Measurements from ENCODE around the gene ABCA10.

Gene ABCA10

GRCh38 chr17:69239611-69240600, 11.3 kb upstream of the ABCA10 start:
- no peak for TF ChIP-seq CTCF (IDR thresholded peaks at IDR 0.05; ENCODE audit: control insufficient read depth, insufficient read depth, low read depth, low read length, missing control alignments)
- no peak overlapping the region for H3K4me3 ChIP-seq (ENCODE audit: control insufficient read depth, low read depth, low read length)
- no peak for DNase-seq (ENCODE audit: low read depth)

- DNase-seq (ENCODE audit: low read depth): no peak
- no peak overlapping the region for H3K4me3 ChIP-seq (ENCODE audit: control insufficient read depth, low read depth, low read length)
- TF ChIP-seq CTCF (IDR thresholded peaks at IDR 0.05; ENCODE audit: control insufficient read depth, insufficient read depth, low read depth, low read length, missing control alignments): no peak
Measured at GRCh38 chr17:69236946-69237345, 8.3 kb upstream of the ABCA10 start.

DNA sequence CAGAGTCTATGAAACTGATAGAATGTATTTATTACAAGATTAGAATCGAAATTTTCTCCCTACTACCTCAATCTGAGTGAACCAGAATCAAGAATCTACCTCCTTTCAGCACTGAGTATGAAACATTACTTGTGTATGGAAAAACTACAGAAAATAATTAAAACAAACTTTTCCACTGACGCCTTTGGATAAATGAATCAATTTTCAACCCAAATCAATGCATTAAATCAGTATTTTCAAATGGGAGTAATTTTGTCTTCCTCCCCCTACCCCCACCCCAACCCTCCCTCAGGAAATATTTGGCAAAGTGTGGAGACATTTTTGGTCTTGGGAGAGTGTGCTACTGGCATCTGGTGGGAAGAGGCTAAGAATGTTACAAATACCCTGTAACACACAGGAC, 7.8 kb upstream of the ABCA10 start:
- TF ChIP-seq CTCF (IDR thresholded peaks at IDR 0.05; ENCODE audit: control insufficient read depth, insufficient read depth, low read depth, low read length, missing control alignments): no peak

DNA sequence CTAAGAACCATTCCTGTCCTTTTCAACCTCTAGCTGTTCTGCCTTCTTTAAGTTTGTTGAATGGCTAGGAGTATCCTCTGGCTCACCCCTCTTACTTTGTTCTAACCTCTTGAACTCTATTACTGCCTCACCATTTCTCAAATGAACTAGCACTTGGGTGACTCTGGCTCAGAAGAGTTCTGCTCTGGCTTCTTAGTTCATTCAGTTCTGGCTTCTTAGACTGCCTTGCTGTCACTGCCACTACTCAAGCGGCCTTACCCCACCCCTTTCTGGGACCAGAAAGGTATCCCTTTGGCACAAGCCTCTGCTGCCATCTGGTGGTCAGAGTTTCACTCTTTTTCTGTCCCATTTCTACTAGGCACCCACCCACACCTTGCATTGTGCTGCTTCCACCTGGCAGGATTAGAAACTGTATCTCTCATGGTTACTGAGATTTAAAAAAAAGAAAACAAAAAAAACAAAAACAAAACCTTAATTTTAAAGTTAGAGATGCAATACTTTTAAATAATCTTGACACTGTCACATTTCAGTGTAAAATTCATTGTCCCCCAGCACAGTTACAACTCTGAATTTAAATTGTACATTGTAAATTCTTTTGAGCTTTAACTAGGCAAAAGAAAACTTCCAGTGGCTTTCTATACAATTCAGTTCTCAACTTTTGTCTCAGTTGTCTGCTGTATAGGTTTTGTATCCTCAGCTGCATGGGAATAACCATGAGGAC, 6.9 kb upstream of the ABCA10 start:
- DNase-seq (ENCODE audit: low read depth): peak; percentile 39
- peak; percentile 84 for TF ChIP-seq CTCF (IDR thresholded peaks at IDR 0.05; ENCODE audit: control insufficient read depth, insufficient read depth, low read depth, low read length, missing control alignments)
- H3K4me3 ChIP-seq (ENCODE audit: control insufficient read depth, low read depth, low read length): no peak overlapping the region

More for the DNA sequence above, 7.8 kb upstream of the ABCA10 start:
- no peak for DNase-seq (ENCODE audit: low read depth)
- H3K4me3 ChIP-seq (ENCODE audit: control insufficient read depth, low read depth, low read length): no peak overlapping the region

DNA sequence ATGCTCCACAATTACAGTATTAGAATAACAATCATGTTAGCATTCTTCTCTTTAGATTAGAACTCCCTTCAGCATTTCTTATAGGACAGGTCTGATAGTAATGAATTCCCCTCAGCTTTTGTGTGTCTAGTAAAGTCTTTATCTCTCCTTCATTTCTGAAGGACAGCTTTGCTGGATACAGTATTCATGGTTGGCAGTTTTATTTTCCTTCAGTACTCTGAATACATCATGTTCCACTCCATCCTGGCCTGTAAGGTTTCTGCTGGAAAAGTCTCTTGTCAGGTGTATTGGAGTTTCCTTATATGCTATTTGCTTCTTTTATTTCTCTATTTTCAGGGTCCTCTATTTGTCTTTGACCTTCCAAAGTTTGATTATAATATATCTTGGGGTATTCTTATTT, 4.0 kb upstream of the ABCA10 start:
- TF ChIP-seq CTCF (IDR thresholded peaks at IDR 0.05; ENCODE audit: control insufficient read depth, insufficient read depth, low read depth, low read length, missing control alignments): no peak
- H3K4me3 ChIP-seq (ENCODE audit: control insufficient read depth, low read depth, low read length): no peak overlapping the region
- DNase-seq (ENCODE audit: low read depth): no peak

DNA sequence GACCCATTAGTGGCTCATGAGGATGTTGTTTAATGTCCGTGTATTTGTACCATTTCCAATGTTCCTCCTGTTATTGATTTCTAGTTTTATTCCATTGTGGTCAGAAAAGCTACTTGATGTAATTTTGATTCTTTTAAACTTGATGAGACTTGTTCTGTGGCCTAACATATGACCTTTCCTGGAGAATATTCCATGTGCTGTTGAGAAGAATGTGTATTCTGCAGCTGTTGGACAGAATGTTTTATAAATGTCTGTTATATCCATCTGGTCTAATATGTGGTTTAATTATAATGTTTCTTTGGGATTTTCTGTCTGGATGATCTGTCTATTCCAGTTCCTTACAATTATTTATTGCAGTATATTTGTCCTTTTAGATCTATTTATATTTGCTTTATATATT, 2.9 kb upstream of the ABCA10 start:
- no peak for TF ChIP-seq CTCF (IDR thresholded peaks at IDR 0.05; ENCODE audit: control insufficient read depth, insufficient read depth, low read depth, low read length, missing control alignments)
- H3K4me3 ChIP-seq (ENCODE audit: control insufficient read depth, low read depth, low read length): no peak overlapping the region
- no peak for DNase-seq (ENCODE audit: low read depth)
